ENCODE measurements around the gene SFXN2.

SFXN2 gene

GRCh38 chr10:102673819-102674511, 40.5 kb upstream of the SFXN2 start:
- Histone ChIP-seq H3K4me1 (ENCODE audit: insufficient read depth, low read length, poor library complexity, severe bottlenecking) (peaks cover 73% of the 10 kb centered on the region), H3K79me2 (ENCODE audit: insufficient read depth, low read length) (no peaks in the 10 kb centered on the region), H3K9ac (ENCODE audit: low read depth, low read length, poor library complexity, severe bottlenecking) (peak overlapping the region; percentile 61), H3K4me2 (ENCODE audit: low read depth, low read length, poor library complexity, severe bottlenecking) (peak overlapping the region; percentile 91), H3F3A (ENCODE audit: low read depth) (no peaks in the 10 kb centered on the region), H4K20me1 (ENCODE audit: insufficient read depth, low read length, poor library complexity, severe bottlenecking) (no peaks in the 10 kb centered on the region), H3K4me3 (ENCODE audit: low read length, poor library complexity, severe bottlenecking) (peak overlapping the region; percentile 70), H3K9me2 (replicated peaks; ENCODE audit: low read depth, low read length) (no peaks in the 10 kb centered on the region), H3K27me3 (ENCODE audit: insufficient read depth, low read length, poor library complexity, severe bottlenecking) (no peaks in the 10 kb centered on the region), H3K9me3 (ENCODE audit: insufficient read depth, low read depth, low read length) (no peaks in the 10 kb centered on the region), H2AFZ (ENCODE audit: low read length) (peak overlapping the region; percentile 55), H3K36me3 (ENCODE audit: insufficient read depth, low read length) (no peaks in the 10 kb centered on the region)
- no peak for TF ChIP-seq EZH2phosphoT487 (IDR thresholded peaks at IDR 0.05; ENCODE audit: borderline replicate concordance)
- TF ChIP-seq CTCF (conservative IDR thresholded peaks at IDR 0.05; ENCODE audit: low read length) = no peak

GRCh38 chr10:102674566-102674965, 39.9 kb upstream of the SFXN2 start:
- Histone ChIP-seq H2AFZ (ENCODE audit: low read length) (no peak overlapping the region), H3K4me2 (ENCODE audit: low read depth, low read length, poor library complexity, severe bottlenecking) (peak overlapping the region; percentile 91), H3K9ac (ENCODE audit: low read depth, low read length, poor library complexity, severe bottlenecking) (peak overlapping the region; percentile 61), H3K79me2 (ENCODE audit: insufficient read depth, low read length) (no peaks in the 10 kb centered on the region), H3K9me2 (replicated peaks; ENCODE audit: low read depth, low read length) (no peaks in the 10 kb centered on the region), H3K4me3 (ENCODE audit: low read length, poor library complexity, severe bottlenecking) (peak overlapping the region; percentile 70), H3K27me3 (ENCODE audit: insufficient read depth, low read length, poor library complexity, severe bottlenecking) (no peaks in the 10 kb centered on the region), H4K20me1 (ENCODE audit: insufficient read depth, low read length, poor library complexity, severe bottlenecking) (no peaks in the 10 kb centered on the region), H3K4me1 (ENCODE audit: insufficient read depth, low read length, poor library complexity, severe bottlenecking) (peaks cover 72% of the 10 kb centered on the region), H3F3A (ENCODE audit: low read depth) (no peaks in the 10 kb centered on the region), H3K36me3 (ENCODE audit: insufficient read depth, low read length) (no peaks in the 10 kb centered on the region), H3K9me3 (ENCODE audit: insufficient read depth, low read depth, low read length) (no peaks in the 10 kb centered on the region)
- TF ChIP-seq EZH2phosphoT487 (IDR thresholded peaks at IDR 0.05; ENCODE audit: borderline replicate concordance) (no peak), CTCF (conservative IDR thresholded peaks at IDR 0.05; ENCODE audit: low read length) (no peak)

DNA sequence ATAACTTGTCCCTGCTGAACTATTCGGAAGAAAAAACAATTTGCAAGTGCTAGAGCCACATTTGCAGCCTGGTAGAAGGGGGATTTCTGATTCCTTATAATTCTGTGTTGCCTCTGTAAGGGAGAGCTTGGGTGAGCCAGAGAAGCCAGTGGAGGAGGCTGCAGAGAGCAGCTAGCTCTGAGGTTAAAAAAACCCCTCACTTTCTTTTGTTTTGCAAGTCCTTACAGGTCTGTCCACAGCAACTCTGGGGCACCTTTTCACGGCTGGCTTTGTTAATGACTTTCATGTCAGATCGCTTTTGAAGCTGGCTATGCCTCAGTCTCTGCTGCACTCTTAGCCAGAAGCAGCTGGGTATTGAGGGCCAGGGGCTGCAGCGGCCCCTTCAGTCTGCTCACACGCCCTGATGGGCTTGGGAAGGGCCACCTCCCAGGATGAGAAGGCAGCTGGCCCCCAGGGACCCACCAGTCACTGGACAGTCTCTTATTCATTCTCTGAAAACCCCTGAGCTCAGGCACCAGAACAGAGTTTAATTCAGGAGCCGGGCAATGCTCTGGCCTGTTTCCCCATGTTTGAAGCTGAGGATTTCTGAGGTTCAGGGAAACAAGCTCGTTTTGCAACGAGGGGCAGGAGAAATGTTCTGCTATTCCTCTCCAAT, 39.3 kb upstream of the SFXN2 start:
- no peaks in the 10 kb centered on the region for H3K36me3 ChIP-seq (ENCODE audit: insufficient read depth, low read length)
- peak overlapping the region; percentile 91 for H3K4me2 ChIP-seq (ENCODE audit: low read depth, low read length, poor library complexity, severe bottlenecking)
- H3K4me3 ChIP-seq (ENCODE audit: low read length, poor library complexity, severe bottlenecking) = peak overlapping the region; percentile 70
- no peaks in the 10 kb centered on the region for H3K79me2 ChIP-seq (ENCODE audit: insufficient read depth, low read length)
- H3K9ac ChIP-seq (ENCODE audit: low read depth, low read length, poor library complexity, severe bottlenecking) = peak overlapping the region; percentile 61
- no peaks in the 10 kb centered on the region for H3K9me2 ChIP-seq (replicated peaks; ENCODE audit: low read depth, low read length)
- TF ChIP-seq EZH2phosphoT487 (IDR thresholded peaks at IDR 0.05; ENCODE audit: borderline replicate concordance) (no peak), CTCF (conservative IDR thresholded peaks at IDR 0.05; ENCODE audit: low read length) (no peak)
- no peak overlapping the region for H2AFZ ChIP-seq (ENCODE audit: low read length)
- no peaks in the 10 kb centered on the region for H4K20me1 ChIP-seq (ENCODE audit: insufficient read depth, low read length, poor library complexity, severe bottlenecking)
- H3K4me1 ChIP-seq (ENCODE audit: insufficient read depth, low read length, poor library complexity, severe bottlenecking) = peaks cover 67% of the 10 kb centered on the region
- no peaks in the 10 kb centered on the region for H3K27me3 ChIP-seq (ENCODE audit: insufficient read depth, low read length, poor library complexity, severe bottlenecking)
- no peaks in the 10 kb centered on the region for H3K9me3 ChIP-seq (ENCODE audit: insufficient read depth, low read depth, low read length)
- H3F3A ChIP-seq (ENCODE audit: low read depth) = no peaks in the 10 kb centered on the region
